ENCODE measurements around the gene FOXP1.

GRCh38 chr3:71041371-71041770, 542.2 kb downstream of the FOXP1 start:
- TF ChIP-seq CTCF (IDR thresholded peaks at IDR 0.05) (no peak), POLR2A (IDR thresholded peaks at IDR 0.05) (no peak)
